ENCODE measurements around the gene HSD17B1. TPM values are rescaled to one million over a fixed set of nuclear protein-coding genes. Genes with fewer than 3 reads are reported as not detected.

HSD17B1 gene
- total and polyA plus RNA-seq, 2 of the 13 experiments (the other 11 are each of a cell fraction or from before 2014, with no cell fraction given) = 0.54 to 0.93 TPM

- peak; percentile 43; the same call in 1 of the 2 replicates for TF ChIP-seq ZNF263 (CRISPR knock-in tag; IDR thresholded peaks at IDR 0.05)
- TF ChIP-seq, protein P1, sequence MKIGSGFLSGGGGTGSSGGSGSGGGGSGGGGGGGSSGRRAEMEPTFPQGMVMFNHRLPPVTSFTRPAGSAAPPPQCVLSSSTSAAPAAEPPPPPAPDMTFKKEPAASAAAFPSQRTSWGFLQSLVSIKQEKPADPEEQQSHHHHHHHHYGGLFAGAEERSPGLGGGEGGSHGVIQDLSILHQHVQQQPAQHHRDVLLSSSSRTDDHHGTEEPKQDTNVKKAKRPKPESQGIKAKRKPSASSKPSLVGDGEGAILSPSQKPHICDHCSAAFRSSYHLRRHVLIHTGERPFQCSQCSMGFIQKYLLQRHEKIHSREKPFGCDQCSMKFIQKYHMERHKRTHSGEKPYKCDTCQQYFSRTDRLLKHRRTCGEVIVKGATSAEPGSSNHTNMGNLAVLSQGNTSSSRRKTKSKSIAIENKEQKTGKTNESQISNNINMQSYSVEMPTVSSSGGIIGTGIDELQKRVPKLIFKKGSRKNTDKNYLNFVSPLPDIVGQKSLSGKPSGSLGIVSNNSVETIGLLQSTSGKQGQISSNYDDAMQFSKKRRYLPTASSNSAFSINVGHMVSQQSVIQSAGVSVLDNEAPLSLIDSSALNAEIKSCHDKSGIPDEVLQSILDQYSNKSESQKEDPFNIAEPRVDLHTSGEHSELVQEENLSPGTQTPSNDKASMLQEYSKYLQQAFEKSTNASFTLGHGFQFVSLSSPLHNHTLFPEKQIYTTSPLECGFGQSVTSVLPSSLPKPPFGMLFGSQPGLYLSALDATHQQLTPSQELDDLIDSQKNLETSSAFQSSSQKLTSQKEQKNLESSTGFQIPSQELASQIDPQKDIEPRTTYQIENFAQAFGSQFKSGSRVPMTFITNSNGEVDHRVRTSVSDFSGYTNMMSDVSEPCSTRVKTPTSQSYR (CRISPR knock-in tag; IDR thresholded peaks at IDR 0.05; ENCODE audit: borderline replicate concordance) = peak; percentile 25; the same call in 1 of the 2 replicates
- TF ChIP-seq ETV6 (CRISPR knock-in tag; conservative IDR thresholded peaks at IDR 0.05) = no peak
- peak; percentile 93 for TF ChIP-seq ZBED4 (CRISPR knock-in tag; IDR thresholded peaks at IDR 0.05; ENCODE audit: borderline replicate concordance)
- TF ChIP-seq ZNF44 (CRISPR knock-in tag; IDR thresholded peaks at IDR 0.05) = no peak
- TF ChIP-seq, protein P2, sequence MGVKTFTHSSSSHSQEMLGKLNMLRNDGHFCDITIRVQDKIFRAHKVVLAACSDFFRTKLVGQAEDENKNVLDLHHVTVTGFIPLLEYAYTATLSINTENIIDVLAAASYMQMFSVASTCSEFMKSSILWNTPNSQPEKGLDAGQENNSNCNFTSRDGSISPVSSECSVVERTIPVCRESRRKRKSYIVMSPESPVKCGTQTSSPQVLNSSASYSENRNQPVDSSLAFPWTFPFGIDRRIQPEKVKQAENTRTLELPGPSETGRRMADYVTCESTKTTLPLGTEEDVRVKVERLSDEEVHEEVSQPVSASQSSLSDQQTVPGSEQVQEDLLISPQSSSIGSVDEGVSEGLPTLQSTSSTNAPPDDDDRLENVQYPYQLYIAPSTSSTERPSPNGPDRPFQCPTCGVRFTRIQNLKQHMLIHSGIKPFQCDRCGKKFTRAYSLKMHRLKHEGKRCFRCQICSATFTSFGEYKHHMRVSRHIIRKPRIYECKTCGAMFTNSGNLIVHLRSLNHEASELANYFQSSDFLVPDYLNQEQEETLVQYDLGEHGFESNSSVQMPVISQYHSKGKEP (CRISPR knock-in tag; IDR thresholded peaks at IDR 0.05) = no peak
- no peak for TF ChIP-seq KLF13 (CRISPR knock-in tag; IDR thresholded peaks at IDR 0.05)
- no peak for TF ChIP-seq FLYWCH1 (CRISPR knock-in tag; IDR thresholded peaks at IDR 0.05)
- peak; percentile 90 for TF ChIP-seq RXRA (CRISPR knock-in tag; IDR thresholded peaks at IDR 0.05)
- peak; percentile 96 for TF ChIP-seq ZBTB7B (CRISPR knock-in tag; IDR thresholded peaks at IDR 0.05)
- TF ChIP-seq FOSL2 (CRISPR knock-in tag; IDR thresholded peaks at IDR 0.05) = 0 out of 2 replicates have a peak, but pooled peaks have one; percentile 8
- peak; percentile 42; the same call in 1 of the 2 replicates for TF ChIP-seq ZNF709 (CRISPR knock-in tag; IDR thresholded peaks at IDR 0.05)
- no peak for TF ChIP-seq NFIB (CRISPR knock-in tag; IDR thresholded peaks at IDR 0.05; ENCODE audit: borderline replicate concordance)
- TF ChIP-seq MED1 (CRISPR knock-in tag; IDR thresholded peaks at IDR 0.05) = peak; percentile 55; the same call in 1 of the 2 replicates
- TF ChIP-seq KLF15 (CRISPR knock-in tag; IDR thresholded peaks at IDR 0.05; ENCODE audit: borderline replicate concordance) = no peak
- TF ChIP-seq TARDBP (CRISPR knock-in tag; IDR thresholded peaks at IDR 0.05) = no peak
- no peak for TF ChIP-seq NFATC3 (CRISPR knock-in tag; IDR thresholded peaks at IDR 0.05)
- no peak for TF ChIP-seq SRSF9 (IDR thresholded peaks at IDR 0.05; ENCODE audit: borderline replicate concordance, insufficient read depth, low read depth, low read length, poor library complexity, severe bottlenecking)
- TF ChIP-seq, protein P3, sequence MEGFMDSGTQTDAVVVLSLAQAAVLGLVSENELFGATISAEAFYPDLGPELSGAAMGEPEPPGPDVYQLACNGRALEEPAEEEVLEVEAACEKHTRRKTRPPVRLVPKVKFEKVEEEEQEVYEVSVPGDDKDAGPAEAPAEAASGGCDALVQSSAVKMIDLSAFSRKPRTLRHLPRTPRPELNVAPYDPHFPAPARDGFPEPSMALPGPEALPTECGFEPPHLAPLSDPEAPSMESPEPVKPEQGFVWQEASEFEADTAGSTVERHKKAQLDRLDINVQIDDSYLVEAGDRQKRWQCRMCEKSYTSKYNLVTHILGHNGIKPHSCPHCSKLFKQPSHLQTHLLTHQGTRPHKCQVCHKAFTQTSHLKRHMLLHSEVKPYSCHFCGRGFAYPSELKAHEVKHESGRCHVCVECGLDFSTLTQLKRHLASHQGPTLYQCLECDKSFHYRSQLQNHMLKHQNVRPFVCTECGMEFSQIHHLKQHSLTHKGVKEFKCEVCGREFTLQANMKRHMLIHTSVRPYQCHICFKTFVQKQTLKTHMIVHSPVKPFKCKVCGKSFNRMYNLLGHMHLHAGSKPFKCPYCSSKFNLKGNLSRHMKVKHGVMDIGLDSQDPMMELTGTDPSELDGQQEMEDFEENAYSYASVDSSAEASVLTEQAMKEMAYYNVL (CRISPR knock-in tag; IDR thresholded peaks at IDR 0.05; ENCODE audit: borderline replicate concordance) = 0 out of 2 replicates have a peak, but pooled peaks have one; percentile 58
These were observed 30.4 kb upstream of the HSD17B1 start (continued) for GRCh38 chr17:42522263-42522790.
